HCT116 (cell line): ENCODE results near the gene CMIP.

Experiments
- ELF1 ChIP-seq: IDR thresholded peaks from 2 replicates; pipeline ENCODE4 v1.6.1; 2012; ENCODE audit warnings: low read depth, borderline replicate concordance
- EZH2phosphoT487 ChIP-seq: fragments of 200-600 bp; IDR thresholded peaks from 2 replicates; pipeline ENCODE4 v1.6.1; 2018; ENCODE audit warnings: antibody characterized with exemption, borderline replicate concordance
- JUND ChIP-seq: IDR thresholded peaks from 2 replicates; pipeline ENCODE4 v1.6.1; 2012
- POLR2A ChIP-seq: IDR thresholded peaks from 2 replicates; pipeline ENCODE4 v1.7.0; 2011; ENCODE audit warnings: borderline replicate concordance; ENCODE audit not compliant: insufficient read depth, insufficient read length; ENCODE audit errors: extremely low read depth
- TCF7L2 ChIP-seq: IDR thresholded peaks from 2 replicates; pipeline ENCODE4 v1.7.0; 2011; ENCODE audit warnings: borderline replicate concordance, inconsistent platforms; ENCODE audit not compliant: insufficient read depth, insufficient read length; ENCODE audit errors: extremely low read depth
- TF ChIP-seq, protein P1 (sequence below), 3 experiments: fragments of 200-600 bp in 1 of 3; sonication (generic) in 1 of 3; IDR thresholded peaks in 2 of 3; conservative IDR thresholded peaks in 1 of 3; 2 replicates each; pipeline ENCODE4 v1.5.1; 2012 to 2017; ENCODE audit warnings: low read depth in 2 of 3, low read length in 2 of 3, antibody characterized with exemption in 1 of 3, borderline replicate concordance in 1 of 3, control low read depth in 1 of 3, mild to moderate bottlenecking in 1 of 3, mixed read lengths in 1 of 3, mixed run types in 1 of 3, moderate library complexity in 1 of 3; ENCODE audit not compliant: insufficient read depth in 1 of 3
- TF ChIP-seq, protein P2 (sequence below): IDR thresholded peaks from 2 replicates; pipeline ENCODE4 v1.6.1; 2012

DNA sequence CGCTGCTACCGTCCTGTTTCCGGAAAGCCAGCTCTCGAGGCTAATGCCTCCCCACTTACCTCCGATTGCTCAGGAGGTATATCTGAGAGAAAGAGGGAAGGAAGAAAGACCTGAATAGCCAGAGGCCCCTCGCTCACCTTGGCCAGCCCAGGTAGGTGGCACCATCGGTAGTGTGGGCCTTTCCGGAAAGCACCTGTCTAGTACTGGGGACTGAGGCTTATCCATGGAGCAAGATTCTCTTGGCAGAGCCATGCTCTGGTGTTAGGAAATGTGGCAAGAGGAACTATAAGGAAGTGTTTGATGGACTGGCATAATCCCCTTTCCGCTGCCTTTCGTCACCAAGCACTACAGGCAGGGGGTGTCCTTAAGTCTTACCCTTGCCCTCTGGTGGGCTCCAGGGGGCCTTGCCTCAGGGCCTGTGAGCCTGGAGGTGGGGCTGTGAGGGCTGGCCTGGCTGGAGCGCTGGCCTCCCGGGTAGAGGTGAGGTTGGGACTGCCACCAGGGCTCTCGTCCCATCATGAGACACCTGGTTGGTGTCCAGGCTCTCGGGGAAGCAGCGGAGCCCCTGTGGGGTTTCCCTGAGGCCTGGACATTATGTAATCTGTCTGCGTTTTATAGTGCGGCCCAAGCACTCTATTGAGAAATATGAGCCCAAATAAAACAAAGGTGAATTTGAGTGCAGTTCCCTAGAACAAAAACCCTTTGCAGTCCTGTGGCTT lies 2.9 kb downstream of the CMIP start:
- TF ChIP-seq, protein P1, sequence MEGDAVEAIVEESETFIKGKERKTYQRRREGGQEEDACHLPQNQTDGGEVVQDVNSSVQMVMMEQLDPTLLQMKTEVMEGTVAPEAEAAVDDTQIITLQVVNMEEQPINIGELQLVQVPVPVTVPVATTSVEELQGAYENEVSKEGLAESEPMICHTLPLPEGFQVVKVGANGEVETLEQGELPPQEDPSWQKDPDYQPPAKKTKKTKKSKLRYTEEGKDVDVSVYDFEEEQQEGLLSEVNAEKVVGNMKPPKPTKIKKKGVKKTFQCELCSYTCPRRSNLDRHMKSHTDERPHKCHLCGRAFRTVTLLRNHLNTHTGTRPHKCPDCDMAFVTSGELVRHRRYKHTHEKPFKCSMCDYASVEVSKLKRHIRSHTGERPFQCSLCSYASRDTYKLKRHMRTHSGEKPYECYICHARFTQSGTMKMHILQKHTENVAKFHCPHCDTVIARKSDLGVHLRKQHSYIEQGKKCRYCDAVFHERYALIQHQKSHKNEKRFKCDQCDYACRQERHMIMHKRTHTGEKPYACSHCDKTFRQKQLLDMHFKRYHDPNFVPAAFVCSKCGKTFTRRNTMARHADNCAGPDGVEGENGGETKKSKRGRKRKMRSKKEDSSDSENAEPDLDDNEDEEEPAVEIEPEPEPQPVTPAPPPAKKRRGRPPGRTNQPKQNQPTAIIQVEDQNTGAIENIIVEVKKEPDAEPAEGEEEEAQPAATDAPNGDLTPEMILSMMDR (IDR thresholded peaks at IDR 0.05 in 2 of 3, conservative IDR thresholded peaks at IDR 0.05 in 1 of 3; ENCODE audit: borderline replicate concordance in 1 of 3, insufficient read depth in 1 of 3, low read depth in 2 of 3, low read length in 2 of 3): no peak
- TF ChIP-seq EZH2phosphoT487: no peak
- no peak for TF ChIP-seq JUND
- TF ChIP-seq, protein P2, sequence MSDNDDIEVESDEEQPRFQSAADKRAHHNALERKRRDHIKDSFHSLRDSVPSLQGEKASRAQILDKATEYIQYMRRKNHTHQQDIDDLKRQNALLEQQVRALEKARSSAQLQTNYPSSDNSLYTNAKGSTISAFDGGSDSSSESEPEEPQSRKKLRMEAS: no peak
- TF ChIP-seq ELF1: no peak
- TF ChIP-seq TCF7L2: no peak
- TF ChIP-seq POLR2A: no peak
